Spinal cord (tissue), 10 donors: Measurements from ENCODE around the gene NOPCHAP1. TPM values are rescaled to one million over a fixed set of nuclear protein-coding genes. Genes with fewer than 3 reads are reported as not detected.
A peak's percentile ranks its signal among the peaks of the same experiment; 100 is the strongest.
"Not testable (repeated sequence)": the region's sequence is repeated elsewhere in the genome, so short reads cannot be mapped to it uniquely, and the experiment has no call there.

Experiments used
- DNase-seq, 6 donors: peaks; one replicate each; pipeline versions ENCODE4 v3.0.0 to v3.0.0-alpha.2; 2013 to 2015; ENCODE audit warnings: low spot score in 6 of 6, low read depth in 4 of 6
- H3K27ac ChIP-seq: one replicate; pipeline ENCODE4 v1.5.1; 2013; ENCODE audit warnings: low read depth, low read length, control low read depth
- H3K27me3 ChIP-seq: one replicate; pipeline ENCODE4 v1.6.1; 2013; ENCODE audit warnings: low read length; ENCODE audit not compliant: control insufficient read depth, insufficient read depth
- H3K36me3 ChIP-seq: one replicate; pipeline ENCODE4 v1.6.1; 2013; ENCODE audit warnings: low read length; ENCODE audit not compliant: control insufficient read depth, insufficient read depth
- H3K4me1 ChIP-seq: one replicate; pipeline ENCODE4 v1.6.1; 2013; ENCODE audit warnings: low read length; ENCODE audit not compliant: control insufficient read depth, insufficient read depth
- H3K4me3 ChIP-seq: one replicate; pipeline ENCODE4 v1.5.1; 2013; ENCODE audit warnings: low read depth, low read length, control low read depth
- H3K9me3 ChIP-seq: one replicate; pipeline ENCODE4 v1.6.1; 2013; ENCODE audit warnings: low read length; ENCODE audit not compliant: control insufficient read depth, insufficient read depth
- WGBS: methylation state at CpG from one replicate; pipeline ENCODE4 v1.1.5; 2013; ENCODE audit warnings: missing lambda C conversion rate; ENCODE audit not compliant: insufficient coverage; 5-methylcytosine and 5-hydroxymethylcytosine counted together
- polyA plus RNA-seq, 2 donors: library from polyadenylated mRNA; unstranded; fragments of 120-200 nt; gene quantifications; one replicate each; pipeline ENCODE4 v1.2.1, GENCODE V29; 2013; ENCODE audit not compliant: insufficient read length in 2 of 2
- total RNA-seq, 2 donors: library from RNA; depleted of rRNA in 1 of 2; stranded (reverse); fragments of 120-200 nt in 1 of 2; fragments of >200 nt in 1 of 2; gene quantifications; one replicate each; pipeline versions ENCODE4 v1.2.3 to v1.2.4, GENCODE V29; 2013 to 2014
- donor health status: healthy.

Gene NOPCHAP1
- total and polyA plus RNA-seq, 4 donors: 16.2 to 20.9 (median 18.4) TPM

DNA sequence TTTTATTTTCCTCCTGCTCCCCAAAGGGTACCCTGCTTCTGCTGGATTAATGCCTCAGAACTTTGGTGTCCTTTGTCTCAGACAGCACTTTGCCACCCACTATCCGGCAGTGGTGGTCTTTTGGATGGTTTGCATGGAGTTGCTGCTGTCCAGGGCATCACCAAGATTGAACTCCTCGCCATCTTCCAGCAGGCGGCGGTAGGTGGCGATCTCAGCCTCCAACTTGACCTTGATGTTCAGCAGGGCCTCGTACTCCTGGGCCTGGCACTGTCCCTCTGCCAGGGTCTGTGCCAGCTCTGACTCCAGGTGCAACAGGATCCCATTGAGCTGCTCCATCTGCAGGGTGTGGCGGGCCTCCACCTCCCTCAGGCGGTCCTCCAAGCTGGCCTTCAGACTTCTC, 9.4 kb upstream of the NOPCHAP1 start:
- 70% methylated on average over 5 of the region's 8 CpGs for WGBS

DNA sequence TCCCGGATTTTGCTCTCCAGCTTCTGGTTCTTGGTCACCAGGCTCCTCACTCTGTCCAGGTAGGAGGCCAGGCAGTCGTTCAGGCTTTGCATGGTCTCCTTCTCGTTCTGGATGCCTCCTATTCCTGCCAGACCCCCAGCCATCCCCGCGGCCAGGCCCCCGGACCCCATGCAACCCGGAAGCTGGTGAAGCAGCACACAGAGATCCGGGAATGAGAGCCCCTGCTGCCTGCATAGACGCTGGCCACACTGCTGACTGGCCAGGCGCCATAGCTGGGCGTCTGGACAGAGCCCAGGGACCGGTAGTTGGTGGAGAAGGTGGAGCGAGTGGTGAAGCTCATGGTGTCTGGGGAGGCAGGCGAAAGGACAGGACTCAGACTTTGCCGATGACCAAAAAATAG, 8.4 kb upstream of the NOPCHAP1 start:
- not testable (repeated sequence) for H3K36me3 ChIP-seq, H3K4me1 ChIP-seq, H3K4me3 ChIP-seq, H3K27me3 ChIP-seq, DNase-seq, H3K27ac ChIP-seq, H3K9me3 ChIP-seq
- 92% methylated on average over 8 of the region's 15 CpGs for WGBS

More for the DNA sequence above, 9.4 kb upstream of the NOPCHAP1 start:
- no peaks in the 10 kb centered on the region for H3K4me1 ChIP-seq
- DNase-seq: no peak
- H3K36me3 ChIP-seq: no peaks in the 10 kb centered on the region
- H3K4me3 ChIP-seq: no peak overlapping the region
- no peak overlapping the region for H3K27ac ChIP-seq
- H3K9me3 ChIP-seq: no peaks in the 10 kb centered on the region
- H3K27me3 ChIP-seq: no peaks in the 10 kb centered on the region

DNA sequence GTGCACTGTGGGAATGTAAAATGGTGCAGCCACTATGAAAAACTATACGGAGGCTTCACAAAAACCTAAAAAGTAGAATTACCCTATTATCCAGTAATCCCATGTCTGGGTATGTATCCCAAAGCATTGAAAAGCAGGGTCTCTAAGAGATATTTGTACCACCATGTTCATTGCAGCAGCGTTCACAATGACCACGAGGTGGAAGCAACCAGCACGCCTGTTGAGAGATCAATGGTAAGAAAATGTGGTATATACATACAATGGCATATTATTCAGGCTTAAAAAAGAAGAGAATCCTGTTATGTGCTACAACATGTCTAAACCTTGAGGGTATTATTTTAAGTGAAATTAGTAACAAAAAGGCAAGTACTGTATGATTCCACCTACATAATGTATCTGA, 910 bp upstream of the NOPCHAP1 start:
- Histone ChIP-seq H3K9me3 (no peaks in the 10 kb centered on the region), H3K27me3 (no peaks in the 10 kb centered on the region), H3K4me3 (no peak overlapping the region), H3K27ac (no peak overlapping the region), H3K4me1 (peaks cover 3% of the 10 kb centered on the region), H3K36me3 (no peaks in the 10 kb centered on the region)
- DNase-seq: no peak
- no CpG with 5 or more reads among the region's 4 CpGs for WGBS

DNA sequence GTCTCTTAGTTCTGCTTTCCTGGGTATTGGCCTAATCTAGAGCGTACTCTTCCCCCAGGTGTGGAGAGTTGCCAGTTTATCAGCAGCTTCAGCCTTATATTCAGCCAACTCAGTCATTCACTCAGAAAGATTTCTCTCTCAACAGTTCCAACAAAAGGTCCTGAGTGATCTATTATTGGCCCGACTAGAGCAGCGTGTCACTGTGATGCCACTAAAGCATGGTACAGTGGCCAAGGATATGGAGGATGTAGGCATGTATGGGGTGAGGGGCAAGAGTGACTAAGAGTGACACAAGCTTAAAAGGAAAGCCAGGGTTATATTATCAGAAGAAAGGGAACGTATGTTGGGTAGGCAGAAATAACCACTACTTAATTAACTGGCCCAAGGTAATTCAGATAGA, 4.8 kb downstream of the NOPCHAP1 start:
- no peak for DNase-seq
- 82% methylated on average over 1 of the region's 4 CpGs for WGBS
- H3K9me3 ChIP-seq: no peaks in the 10 kb centered on the region
- no peak overlapping the region for H3K27ac ChIP-seq
- no peak overlapping the region for H3K4me3 ChIP-seq
- H3K27me3 ChIP-seq: no peaks in the 10 kb centered on the region
- no peaks in the 10 kb centered on the region for H3K4me1 ChIP-seq
- H3K36me3 ChIP-seq: peaks cover 10% of the 10 kb centered on the region

DNA sequence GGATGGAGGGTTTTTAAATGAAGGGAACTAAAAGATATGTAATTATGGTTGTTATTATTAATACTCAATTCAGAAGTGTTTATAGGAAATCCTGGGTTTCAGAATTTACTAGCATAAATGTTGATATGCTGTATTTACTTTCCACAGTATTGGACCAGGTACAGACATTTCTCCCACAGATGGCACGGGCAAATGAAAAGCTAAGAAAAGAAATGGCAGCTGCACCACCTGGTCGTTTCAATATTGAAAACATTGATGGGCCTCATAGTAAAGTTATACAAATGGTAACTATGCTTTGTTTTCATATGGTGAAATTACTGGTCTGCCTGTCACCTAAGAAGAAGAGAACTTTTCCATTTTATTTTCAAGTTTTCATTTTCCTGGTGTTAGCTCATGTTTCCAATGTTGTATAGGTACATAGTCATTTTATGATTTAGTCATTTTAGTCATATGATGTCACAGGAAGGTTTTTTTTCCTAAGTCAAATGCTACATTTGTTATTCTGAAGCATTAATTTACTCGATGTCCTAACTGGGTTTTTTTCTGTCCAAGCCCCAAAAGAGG, 5.5 kb downstream of the NOPCHAP1 start:
- 85% methylated on average over 2 of the region's 3 CpGs for WGBS
- no peaks in the 10 kb centered on the region for H3K9me3 ChIP-seq
- peak in 1 of 6 donors; percentile 19 for DNase-seq
- no peaks in the 10 kb centered on the region for H3K4me1 ChIP-seq
- H3K27ac ChIP-seq: no peak overlapping the region
- no peak overlapping the region for H3K4me3 ChIP-seq
- H3K36me3 ChIP-seq: peaks cover 10% of the 10 kb centered on the region
- H3K27me3 ChIP-seq: no peaks in the 10 kb centered on the region

DNA sequence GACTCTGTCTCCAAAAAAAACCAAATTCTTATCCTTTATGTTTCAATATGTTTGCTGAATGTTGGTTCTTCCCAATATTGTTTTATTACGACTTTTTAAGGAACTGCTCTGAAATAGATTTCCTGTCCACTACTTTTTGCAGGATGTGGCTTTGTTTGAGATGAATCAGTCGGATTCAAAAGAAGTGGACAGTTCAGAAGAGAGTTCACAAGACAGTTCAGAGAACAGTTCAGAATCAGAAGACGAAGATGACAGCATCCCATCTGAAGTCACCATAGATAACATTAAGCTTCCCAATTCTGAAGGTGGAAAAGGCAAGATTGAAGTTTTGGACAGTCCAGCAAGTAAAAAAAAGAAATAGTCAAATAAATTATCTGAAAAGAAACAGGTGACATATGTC, 8.2 kb downstream of the NOPCHAP1 start:
- no peak overlapping the region for H3K27ac ChIP-seq
- H3K36me3 ChIP-seq: peaks cover 21% of the 10 kb centered on the region
- no peak for DNase-seq
- WGBS: no CpG with 5 or more reads among the region's 3 CpGs
- no peak overlapping the region for H3K4me3 ChIP-seq
- H3K27me3 ChIP-seq: no peaks in the 10 kb centered on the region
- peaks cover 4% of the 10 kb centered on the region for H3K4me1 ChIP-seq
- no peaks in the 10 kb centered on the region for H3K9me3 ChIP-seq

DNA sequence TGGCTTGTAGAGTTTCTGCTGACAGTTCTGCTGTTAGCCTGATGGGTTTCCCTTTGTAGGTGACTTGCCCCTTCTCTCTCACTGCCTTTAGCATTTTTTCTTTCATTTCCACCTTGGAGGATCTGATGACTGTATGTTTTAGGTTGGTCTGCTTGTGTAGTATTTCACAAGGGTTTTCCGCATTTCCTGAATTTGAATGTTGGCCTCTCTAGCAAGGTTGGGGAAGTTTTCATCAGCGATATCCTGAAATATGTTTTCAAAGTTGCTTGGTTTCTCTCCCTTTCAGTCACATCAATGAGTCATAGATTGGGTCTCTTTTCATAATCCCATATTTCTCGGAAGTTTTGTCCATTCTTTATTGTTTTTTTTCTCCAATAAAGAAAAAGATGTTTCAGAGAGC, 11.4 kb downstream of the NOPCHAP1 start:
- Histone ChIP-seq H3K4me1 (peaks cover 4% of the 10 kb centered on the region), H3K4me3 (no peak overlapping the region), H3K27me3 (no peaks in the 10 kb centered on the region), H3K27ac (no peak overlapping the region), H3K36me3 (peaks cover 26% of the 10 kb centered on the region), H3K9me3 (no peaks in the 10 kb centered on the region)
- WGBS: 100% methylated on average over 1 of the region's 3 CpGs
- DNase-seq: no peak

DNA sequence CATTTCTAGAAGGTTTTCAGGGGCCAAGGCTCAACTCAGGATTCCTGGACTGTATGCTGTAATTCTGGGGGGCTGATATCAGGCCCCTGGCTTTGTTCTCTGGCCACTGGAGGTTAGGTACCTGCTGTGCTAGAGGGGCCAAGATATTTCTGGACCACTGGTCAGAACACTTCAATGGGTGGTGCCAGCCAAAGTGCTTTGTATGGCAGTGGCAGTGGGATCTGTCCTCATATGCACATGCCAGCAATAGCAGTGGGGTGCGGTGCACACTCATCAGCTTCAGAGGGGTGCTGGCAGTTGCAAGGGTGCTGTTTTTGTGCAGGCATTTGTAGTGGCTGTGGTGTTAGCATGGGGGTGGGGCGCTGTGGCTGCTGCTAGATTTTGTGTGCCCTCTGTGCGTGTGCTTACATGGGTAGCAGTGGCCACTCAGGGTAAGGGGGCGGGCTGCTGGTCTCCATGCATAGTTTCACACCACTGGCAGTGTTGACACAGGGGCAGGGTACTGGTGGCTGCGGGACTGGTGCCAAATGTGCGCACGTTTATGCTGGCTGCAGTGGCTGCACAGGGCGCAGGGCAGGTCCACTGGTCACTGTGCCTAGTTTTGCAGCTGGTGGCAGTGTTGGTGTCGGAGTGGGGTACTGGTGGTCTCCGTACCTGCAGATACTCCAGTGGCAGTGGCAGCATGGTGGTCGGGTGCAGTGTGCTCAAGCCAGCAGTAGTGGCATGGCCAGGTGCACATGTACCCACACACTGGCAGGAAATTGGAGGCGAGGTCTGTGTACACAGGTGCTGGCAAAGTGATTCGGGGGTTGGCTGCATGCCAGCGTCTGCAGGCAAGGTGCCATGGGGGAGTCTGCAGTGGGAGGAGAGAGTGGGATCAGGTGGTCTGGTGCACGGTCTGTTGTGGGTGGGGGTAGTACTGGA, 12.6 kb downstream of the NOPCHAP1 start:
- Histone ChIP-seq H3K4me3 (no peak overlapping the region), H3K4me1 (peaks cover 4% of the 10 kb centered on the region), H3K27ac (no peak overlapping the region), H3K27me3 (no peaks in the 10 kb centered on the region), H3K9me3 (no peaks in the 10 kb centered on the region), H3K36me3 (peaks cover 25% of the 10 kb centered on the region)
- WGBS: 83% methylated on average over 15 of the region's 15 CpGs
- peak in 2 of 6 donors; percentile 8 to 27 for DNase-seq

DNA sequence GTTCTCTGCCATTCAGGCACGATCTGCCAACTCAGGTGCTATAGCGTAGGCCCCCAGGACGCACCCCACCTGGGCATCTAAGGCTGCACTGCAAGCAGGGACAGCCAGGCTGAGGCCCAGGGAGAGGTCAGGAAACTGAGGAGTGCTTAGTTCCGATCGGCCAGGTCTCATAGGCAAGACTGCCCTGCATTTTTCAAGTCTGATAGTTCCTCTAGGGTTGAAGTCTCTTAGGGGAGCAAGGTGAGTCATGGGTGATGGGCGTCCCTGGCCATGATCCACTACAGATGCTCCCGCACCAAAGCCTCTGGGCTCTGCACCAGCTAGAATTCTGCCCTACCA, 13.2 kb downstream of the NOPCHAP1 start:
- no peak overlapping the region for H3K27ac ChIP-seq
- 92% methylated on average over 5 of the region's 7 CpGs for WGBS

DNA sequence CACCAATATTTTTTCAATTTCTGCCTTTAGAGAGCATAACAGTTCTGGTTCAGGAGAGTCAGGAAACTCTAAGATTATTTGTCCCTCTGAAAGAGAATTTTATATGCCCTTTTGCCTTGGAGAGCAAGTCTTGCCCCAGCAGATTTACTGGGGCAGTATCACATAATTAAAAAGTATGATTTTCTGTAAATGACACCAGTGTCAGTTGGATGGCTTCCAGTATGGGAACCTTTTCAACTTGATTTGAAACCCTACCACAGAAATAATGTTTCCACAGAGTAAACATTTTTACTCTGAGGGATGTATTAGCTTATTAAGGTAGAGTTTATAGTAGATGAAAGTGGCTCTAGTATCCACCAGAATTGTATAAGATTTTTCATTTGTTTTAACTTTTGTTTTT, 15.4 kb downstream of the NOPCHAP1 start:
- H3K9me3 ChIP-seq: no peaks in the 10 kb centered on the region
- H3K36me3 ChIP-seq: peaks cover 20% of the 10 kb centered on the region
- no peak overlapping the region for H3K4me3 ChIP-seq
- H3K27ac ChIP-seq: no peak overlapping the region
- H3K4me1 ChIP-seq: peaks cover 4% of the 10 kb centered on the region
- H3K27me3 ChIP-seq: no peaks in the 10 kb centered on the region
- DNase-seq: no peak

More for the DNA sequence above, 13.2 kb downstream of the NOPCHAP1 start:
- H3K4me3 ChIP-seq: no peak overlapping the region
- H3K4me1 ChIP-seq: peaks cover 4% of the 10 kb centered on the region
- no peaks in the 10 kb centered on the region for H3K27me3 ChIP-seq
- H3K9me3 ChIP-seq: no peaks in the 10 kb centered on the region
- H3K36me3 ChIP-seq: peaks cover 23% of the 10 kb centered on the region
- DNase-seq: no peak
